CD4-positive, alpha-beta T cell treated with Interleukin-17A for 1 hour (primary cell): Measurements from ENCODE around the gene ST3GAL3.
A peak's percentile ranks its signal among the peaks of the same experiment; 100 is the strongest.

ENCODE experiments used
- DNase-seq: peaks from one replicate; pipeline ENCODE4 v3.0.0-alpha.2; 2020

ST3GAL3 gene

DNA sequence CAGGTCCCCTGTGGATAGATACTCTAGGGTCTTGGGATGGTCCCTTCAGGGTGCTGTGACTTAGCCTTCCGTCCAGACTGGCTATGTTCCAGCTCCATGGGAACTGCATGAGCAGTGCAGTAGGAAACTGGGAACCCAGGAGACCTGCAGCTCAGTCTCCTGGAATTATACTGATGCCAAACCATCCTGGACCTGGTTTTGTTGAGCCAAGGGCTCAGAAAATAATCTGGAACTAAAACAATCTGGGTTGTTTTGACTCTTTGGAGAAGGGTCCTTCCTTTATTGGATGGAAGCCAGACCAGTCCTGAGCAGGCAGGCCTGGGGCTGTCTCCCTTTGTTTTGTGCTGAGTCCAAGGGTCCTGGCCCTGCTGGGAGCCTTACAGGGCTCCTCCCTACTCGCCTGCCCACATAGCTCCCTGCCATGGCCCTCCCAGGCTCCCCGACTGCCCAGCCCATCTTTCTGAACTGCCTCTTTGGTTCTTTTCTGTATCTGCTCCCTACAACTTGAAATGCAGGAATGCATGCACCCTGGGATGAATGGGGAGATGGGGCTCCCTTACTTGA lies 240.6 kb downstream of the ST3GAL3 start:
- no peak for DNase-seq

- no peak for DNase-seq
These were observed 242.3 kb downstream of the ST3GAL3 start for GRCh38 chr1:43949678-43950077.

DNA sequence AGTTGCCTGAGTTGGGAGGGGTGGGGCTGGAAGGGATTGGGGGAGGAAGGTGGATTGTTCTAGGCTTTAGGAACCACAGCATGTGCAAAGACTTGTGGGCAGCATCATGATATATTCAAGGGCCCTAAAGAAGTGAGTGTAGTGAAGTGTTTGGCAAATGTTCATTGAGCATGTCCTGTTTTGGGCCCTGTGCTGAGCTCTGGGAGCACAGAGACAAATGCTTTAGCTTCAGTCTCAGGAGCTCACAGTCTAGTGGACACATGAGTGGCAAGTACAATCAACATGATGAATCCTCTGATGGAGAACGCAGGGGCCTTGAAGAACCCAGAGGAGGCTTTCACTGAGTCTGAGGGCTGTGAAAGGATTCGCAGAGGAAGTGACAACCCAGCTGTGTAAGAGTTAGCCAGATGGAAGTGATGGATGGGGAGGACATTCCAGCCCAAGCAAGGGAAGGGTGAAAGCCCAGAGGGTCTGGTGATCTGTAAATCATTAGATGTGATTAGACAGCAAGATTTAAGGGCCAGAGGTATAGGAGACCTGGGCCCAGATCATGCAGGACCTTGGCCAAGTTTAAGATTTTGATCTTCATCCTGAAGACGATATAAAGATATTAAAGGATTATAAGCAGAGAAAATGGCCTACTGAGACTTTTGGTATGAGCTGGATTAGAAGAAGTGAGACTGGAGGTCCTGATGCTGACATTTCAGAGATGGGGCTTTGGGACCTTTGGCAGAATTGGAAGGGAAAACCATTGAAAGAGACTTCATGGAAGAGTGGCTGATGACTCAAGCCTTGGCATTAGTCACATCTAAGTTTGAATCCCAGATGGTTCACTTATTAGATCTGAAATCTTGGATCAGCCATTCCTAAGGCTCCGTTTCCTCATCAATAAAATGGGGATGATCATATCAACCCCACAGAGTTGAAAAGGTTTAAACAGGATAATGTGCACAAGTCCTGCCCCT lies 244.0 kb downstream of the ST3GAL3 start:
- DNase-seq: no peak

GRCh38 chr1:43952731-43953346 lies 245.5 kb downstream of the ST3GAL3 start:
- DNase-seq: no peak

- no peak for DNase-seq
These were observed 246.0 kb downstream of the ST3GAL3 start for GRCh38 chr1:43953361-43953760.

DNA sequence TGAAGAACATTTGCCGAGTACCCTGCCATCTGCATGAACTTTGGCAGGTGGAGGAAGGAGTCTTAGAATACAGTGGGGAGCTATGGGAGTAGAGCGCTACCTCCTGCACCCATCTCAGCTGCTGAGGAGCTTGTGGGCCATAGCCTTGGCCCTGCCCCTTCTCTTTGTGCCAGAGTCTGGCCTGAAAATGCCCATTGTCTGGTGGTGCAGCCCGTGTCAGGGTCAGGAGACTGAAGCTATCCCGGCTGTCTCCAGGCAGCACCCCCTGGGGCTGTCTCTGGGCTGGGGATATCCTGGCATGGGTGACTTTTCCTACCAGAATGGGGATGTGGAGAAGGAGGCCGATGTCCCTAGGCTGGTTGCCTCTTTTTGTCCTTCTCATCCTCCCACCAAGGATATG lies 246.7 kb downstream of the ST3GAL3 start:
- DNase-seq: no peak

- no peak for DNase-seq
These were observed 248.9 kb downstream of the ST3GAL3 start for GRCh38 chr1:43956234-43956633.

DNA sequence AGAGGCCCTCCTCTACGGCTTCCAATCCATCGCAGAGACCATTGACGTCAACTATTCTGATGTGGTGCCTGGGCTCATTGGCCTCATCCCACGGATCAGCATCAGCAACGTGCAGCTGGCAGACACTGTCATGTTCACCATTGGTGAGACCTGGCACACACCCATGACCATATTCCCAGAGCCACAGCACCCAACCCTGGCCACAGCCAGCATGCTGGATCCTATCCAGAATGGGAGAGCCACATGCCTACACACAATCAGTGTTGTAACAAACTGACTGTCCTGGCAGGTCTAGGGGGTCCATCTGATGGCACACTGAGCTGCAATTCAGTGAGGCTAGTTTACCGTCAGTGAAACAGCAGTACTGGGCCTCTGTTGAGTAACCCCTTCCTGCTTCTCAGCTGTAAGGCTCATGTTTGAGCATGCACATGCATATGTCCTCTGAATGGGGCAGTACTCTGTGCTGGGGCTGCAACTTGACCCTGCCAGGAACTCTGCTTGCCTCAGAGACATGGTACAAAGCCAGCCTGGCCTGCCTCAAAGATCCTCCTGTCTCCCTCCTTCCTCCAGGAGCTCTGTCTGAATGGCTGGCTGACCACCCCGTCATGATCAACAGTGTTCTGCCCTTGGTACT lies 250.2 kb downstream of the ST3GAL3 start:
- no peak for DNase-seq

DNA sequence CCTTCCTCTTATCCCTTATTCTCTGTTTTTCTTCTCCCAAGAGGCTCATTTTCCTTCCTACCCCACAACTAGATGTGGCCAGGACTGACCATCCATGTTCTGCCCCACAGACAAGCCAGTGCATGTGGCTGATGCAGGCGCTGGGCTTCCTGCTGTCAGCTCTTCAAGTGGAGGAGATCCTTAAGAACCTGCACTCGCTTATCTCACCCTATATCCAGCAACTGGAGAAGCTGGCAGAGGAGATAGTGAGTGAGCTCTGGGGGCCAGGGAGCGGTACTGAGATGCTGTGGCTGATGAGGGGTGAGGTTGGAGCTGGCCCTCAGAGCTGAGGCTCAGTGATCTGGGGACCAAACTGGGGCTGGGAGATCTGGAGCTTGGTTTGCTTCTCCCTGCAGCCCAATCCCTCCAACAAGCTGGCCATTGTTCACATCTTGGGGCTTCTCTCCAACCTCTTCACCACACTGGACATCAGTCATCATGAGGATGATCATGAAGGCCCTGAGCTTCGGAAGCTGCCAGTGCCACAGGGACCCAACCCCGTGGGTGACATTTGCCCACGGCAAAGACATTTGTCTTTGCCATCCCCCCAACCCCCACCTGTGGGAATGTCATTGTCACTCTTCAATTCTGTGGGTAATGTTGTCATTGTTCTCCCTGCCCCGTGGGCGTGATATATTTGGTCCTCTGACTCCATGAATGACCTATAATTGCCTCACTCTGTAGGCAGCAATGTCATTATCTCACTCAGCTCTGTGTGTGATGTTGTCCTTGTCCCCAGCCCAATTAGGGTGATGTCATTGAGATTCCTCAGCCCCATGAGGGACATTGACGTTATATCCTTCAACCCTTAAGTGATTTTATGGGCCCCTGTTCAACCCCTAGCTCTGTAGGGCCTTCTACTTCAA lies 251.3 kb downstream of the ST3GAL3 start:
- DNase-seq: no peak

- no peak for DNase-seq
These were observed 253.5 kb downstream of the ST3GAL3 start for GRCh38 chr1:43960798-43961197.

GRCh38 chr1:43961692-43962091 lies 254.4 kb downstream of the ST3GAL3 start:
- no peak for DNase-seq

DNA sequence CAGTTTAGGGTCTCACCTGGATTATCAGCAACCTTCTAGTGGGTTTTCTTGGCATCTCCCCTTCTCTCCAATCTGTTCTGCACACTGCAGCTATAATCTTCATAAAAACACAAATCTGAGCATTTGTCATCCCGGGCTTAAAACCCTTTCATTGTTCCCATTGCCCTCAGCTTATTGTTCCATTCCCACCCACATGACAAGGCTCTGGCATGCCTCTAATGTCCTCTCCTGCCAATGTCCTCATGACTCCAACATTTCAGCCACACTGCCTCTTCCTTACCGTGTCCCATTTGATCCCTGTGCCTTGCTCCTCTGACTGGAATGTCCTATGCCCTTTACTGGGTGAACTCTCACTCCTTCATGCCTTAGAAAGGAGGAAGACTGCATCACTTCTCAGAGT lies 255.0 kb downstream of the ST3GAL3 start:
- DNase-seq: no peak

- DNase-seq: no peak
These were observed 255.7 kb downstream of the ST3GAL3 start for GRCh38 chr1:43963006-43963405.

DNA sequence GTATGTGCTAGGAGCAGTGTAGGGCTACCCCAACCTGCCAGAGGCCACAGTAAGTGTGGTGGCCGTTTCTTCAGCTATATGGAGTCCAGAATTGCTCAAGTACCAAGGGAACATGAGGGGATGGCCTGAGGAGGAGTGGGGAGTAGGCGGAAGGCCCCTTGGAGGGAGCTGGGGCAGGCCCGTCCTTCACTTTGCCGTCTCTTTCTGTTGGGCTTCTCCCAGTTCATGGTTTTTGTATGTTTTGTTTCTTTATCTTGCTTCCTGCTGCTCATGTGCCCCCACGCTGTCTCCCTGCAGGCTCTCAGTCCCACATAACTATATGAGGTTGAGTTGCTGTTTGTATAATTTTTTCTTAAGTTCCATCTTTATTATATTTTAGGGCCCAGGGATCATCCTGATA lies 256.6 kb downstream of the ST3GAL3 start:
- DNase-seq: no peak

GRCh38 chr1:43965316-43965715 lies 258.0 kb downstream of the ST3GAL3 start:
- no peak for DNase-seq

- no peak for DNase-seq
These were observed 261.1 kb downstream of the ST3GAL3 start for GRCh38 chr1:43968348-43968948.

- DNase-seq: no peak
These were observed 262.0 kb downstream of the ST3GAL3 start for GRCh38 chr1:43969416-43969745.

GRCh38 chr1:43969746-43970466 lies 262.6 kb downstream of the ST3GAL3 start, which contains the start of gene DPH2:
Gene DPH2 (plus strand): TSS chr1:43970010. CDS start chr1:43970176, 166 bp downstream.
- peak; percentile 96 for DNase-seq

- no peak for DNase-seq
These were observed 263.2 kb downstream of the ST3GAL3 start for GRCh38 chr1:43970502-43970901.

GRCh38 chr1:43970911-43971310 lies 263.6 kb downstream of the ST3GAL3 start:
- DNase-seq: no peak

GRCh38 chr1:43971336-43971980 lies 264.1 kb downstream of the ST3GAL3 start:
- DNase-seq: no peak
